H1 (cell line): ENCODE results near the gene INF2. TPM values are rescaled to one million over a fixed set of nuclear protein-coding genes. Genes with fewer than 3 reads are reported as not detected.

Source experiments
- GABPA ChIP-seq: IDR thresholded peaks from 2 replicates; pipeline ENCODE4 v1.6.1; 2011; ENCODE audit warnings: mild to moderate bottlenecking, low read length, moderate library complexity, borderline replicate concordance; ENCODE audit not compliant: insufficient read depth
- PHF8 ChIP-seq: fragments of 200-600 bp; sonication (generic); conservative IDR thresholded peaks from 2 replicates; pipeline ENCODE4 v1.7.1; 2012; ENCODE audit warnings: low read depth, mild to moderate bottlenecking, inconsistent platforms, low read length, moderate library complexity
- polyA plus RNA-seq, 7 experiments: library from polyadenylated mRNA; depleted of rRNA in 3 of 7; stranded (reverse) in 5 of 7; unstranded in 2 of 7; fragments of >200 nt in 5 of 7; fragments of 200-250 nt in 2 of 7; gene quantifications; 1 replicate in 5 of 7; 2 replicates in 1 of 7; 4 replicates in 1 of 7; pipeline versions ENCODE4 v1.2.1 to v1.2.3, GENCODE V29; 2011 to 2013; ENCODE audit warnings: missing spikeins in 2 of 7, mixed read lengths in 2 of 7
- total RNA-seq: library from RNA; stranded (reverse); fragmentation: NEBNext Ultra II Directional; extraction: Animal tissue kit (Norgen Biotek cat#: 25700); gene quantifications from 2 replicates; pipeline ENCODE4 v1.2.1, GENCODE V29; 2021

The INF2 gene
- total and polyA plus RNA-seq, 2 of the 8 experiments (the other 6 are each of a cell fraction or from before 2014, with no cell fraction given): 29.1 to 59.5 TPM

GRCh38 chr14:104684449-104684821, 5.0 kb upstream of the INF2 start (continued):
- TF ChIP-seq GABPA (no peak), PHF8 (no peak)
